ENCODE results near the gene CNTN3. TPM values are rescaled to one million over a fixed set of nuclear protein-coding genes. Genes with fewer than 3 reads are reported as not detected.

The CNTN3 gene
- total RNA-seq, 2 donors from 2014 or later = 1.1 to 2.0 TPM

- H3K36me3 Mint-ChIP-seq (ENCODE audit: low read depth) = no peaks in the 10 kb centered on the region
- H3K27ac Mint-ChIP-seq = no peak overlapping the region
- H3K9me3 Mint-ChIP-seq = no peaks in the 10 kb centered on the region
- 89 to 94% methylated on average over 1 to 2 of the region's 2 CpGs for WGBS, 2 experiments (ENCODE audit: insufficient coverage in 1 of 2, insufficient read length in 1 of 2)
- H3K9ac ChIP-seq (ENCODE audit: extremely low read depth, low read length, poor library complexity, severe bottlenecking) = no peak overlapping the region
- H3K4me3 ChIP-seq (ENCODE audit: low read length) = no peak overlapping the region
- H3K27me3 Mint-ChIP-seq (ENCODE audit: insufficient read depth) = peaks cover 6% of the 10 kb centered on the region
- no peaks in the 10 kb centered on the region for H3K4me1 ChIP-seq (ENCODE audit: control insufficient read depth, insufficient read depth, low read length)
- DNase-seq = no peak
- H3K9me3 ChIP-seq (ENCODE audit: control insufficient read depth, low read length) = no peaks in the 10 kb centered on the region
- no peak for TF ChIP-seq CTCF (conservative IDR thresholded peaks at IDR 0.05)
- no peaks in the 10 kb centered on the region for H3K36me3 ChIP-seq (ENCODE audit: control insufficient read depth, insufficient read depth, low read length)
- no peaks in the 10 kb centered on the region for H3K27me3 ChIP-seq (ENCODE audit: control insufficient read depth, insufficient read depth, low read length, poor library complexity, severe bottlenecking)
- H3K4me3 Mint-ChIP-seq = no peak overlapping the region
- no peaks in the 10 kb centered on the region for H3K4me1 Mint-ChIP-seq
- no peak overlapping the region for H3K27ac ChIP-seq (ENCODE audit: low read depth, low read length)
Measured at GRCh38 chr3:74626011-74626410, 11.6 kb upstream of the CNTN3 start.

DNA sequence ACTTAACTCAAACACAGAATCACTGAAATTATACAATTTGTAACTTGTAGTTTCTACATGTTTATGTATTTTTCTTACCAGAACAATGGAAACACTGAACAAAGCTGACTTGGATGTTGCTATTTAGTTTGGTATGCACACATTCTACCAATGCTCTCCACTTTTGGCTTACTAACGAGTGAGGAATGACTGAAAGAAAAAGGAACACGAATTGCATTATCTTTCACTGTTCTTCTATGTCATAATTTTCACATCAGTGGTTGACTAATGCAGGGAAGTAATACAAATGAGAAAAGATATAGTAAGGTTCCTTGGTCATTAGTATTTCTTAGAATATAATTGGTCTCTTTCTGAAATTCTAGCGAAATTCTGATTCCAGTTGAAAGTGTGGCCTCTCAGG is 9.8 kb upstream of the CNTN3 start:
- TF ChIP-seq CTCF (conservative IDR thresholded peaks at IDR 0.05) = no peak
- H3K4me3 ChIP-seq (ENCODE audit: low read length) = no peak overlapping the region
- peaks cover 10% of the 10 kb centered on the region for H3K27me3 Mint-ChIP-seq (ENCODE audit: insufficient read depth)
- no peaks in the 10 kb centered on the region for H3K36me3 ChIP-seq (ENCODE audit: control insufficient read depth, insufficient read depth, low read length)
- H3K27ac Mint-ChIP-seq = no peak overlapping the region
- H3K9ac ChIP-seq (ENCODE audit: extremely low read depth, low read length, poor library complexity, severe bottlenecking) = no peak overlapping the region
- no peaks in the 10 kb centered on the region for H3K4me1 ChIP-seq (ENCODE audit: control insufficient read depth, insufficient read depth, low read length)
- H3K4me1 Mint-ChIP-seq = no peaks in the 10 kb centered on the region
- H3K27me3 ChIP-seq (ENCODE audit: control insufficient read depth, insufficient read depth, low read length, poor library complexity, severe bottlenecking) = no peaks in the 10 kb centered on the region
- no peak overlapping the region for H3K27ac ChIP-seq (ENCODE audit: low read depth, low read length)
- no peaks in the 10 kb centered on the region for H3K9me3 Mint-ChIP-seq
- DNase-seq = no peak
- no peaks in the 10 kb centered on the region for H3K9me3 ChIP-seq (ENCODE audit: control insufficient read depth, low read length)
- H3K4me3 Mint-ChIP-seq = no peak overlapping the region
- no peaks in the 10 kb centered on the region for H3K36me3 Mint-ChIP-seq (ENCODE audit: low read depth)
- WGBS, 2 experiments (ENCODE audit: insufficient coverage in 1 of 2, insufficient read length in 1 of 2) = 75 to 100% methylated on average over 2 to 3 of the region's 3 CpGs

DNA sequence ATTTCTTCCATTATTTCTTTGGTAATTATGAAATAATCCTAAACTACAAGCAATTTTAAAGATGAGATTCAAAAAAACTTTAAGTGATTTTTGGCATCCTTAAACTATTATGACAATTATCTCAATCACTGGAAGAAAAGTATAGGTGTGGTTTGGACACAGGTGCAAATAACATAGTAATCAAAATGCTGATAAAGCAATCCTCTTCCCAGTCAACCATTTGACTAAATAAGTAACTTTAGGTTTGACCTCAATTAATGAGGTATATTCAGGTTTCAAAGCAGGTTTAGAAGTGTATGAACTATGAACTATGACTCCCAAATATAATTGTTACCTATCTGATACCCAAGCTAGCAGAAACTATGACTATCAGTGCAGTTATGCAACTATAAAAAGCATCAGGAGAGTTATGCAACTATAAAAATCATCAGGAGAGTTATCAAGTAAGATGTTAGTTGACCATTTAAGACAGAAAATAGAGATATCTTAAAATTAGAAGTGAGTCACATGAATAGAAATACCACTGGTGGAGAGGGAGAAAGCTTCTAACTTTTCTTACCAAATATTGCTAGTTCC is 8.9 kb upstream of the CNTN3 start:
- Mint-ChIP-seq H3K27ac (no peak overlapping the region), H3K9me3 (no peaks in the 10 kb centered on the region), H3K27me3 (ENCODE audit: insufficient read depth) (peaks cover 19% of the 10 kb centered on the region), H3K4me3 (no peak overlapping the region), H3K4me1 (no peaks in the 10 kb centered on the region), H3K36me3 (ENCODE audit: low read depth) (no peaks in the 10 kb centered on the region)
- H3K9me3 ChIP-seq (ENCODE audit: control insufficient read depth, low read length) = no peaks in the 10 kb centered on the region
- TF ChIP-seq CTCF (conservative IDR thresholded peaks at IDR 0.05) = no peak
- H3K4me1 ChIP-seq (ENCODE audit: control insufficient read depth, insufficient read depth, low read length) = no peaks in the 10 kb centered on the region
- no peak for DNase-seq
- no peak overlapping the region for H3K4me3 ChIP-seq (ENCODE audit: low read length)
- no peak overlapping the region for H3K9ac ChIP-seq (ENCODE audit: extremely low read depth, low read length, poor library complexity, severe bottlenecking)
- peaks cover 8% of the 10 kb centered on the region for H3K27me3 ChIP-seq (ENCODE audit: control insufficient read depth, insufficient read depth, low read length, poor library complexity, severe bottlenecking)
- no peak overlapping the region for H3K27ac ChIP-seq (ENCODE audit: low read depth, low read length)
- H3K36me3 ChIP-seq (ENCODE audit: control insufficient read depth, insufficient read depth, low read length) = no peaks in the 10 kb centered on the region
